ENCODE measurements around the gene CP. TPM values are rescaled to one million over a fixed set of nuclear protein-coding genes. Genes with fewer than 3 reads are reported as not detected.
A peak's percentile ranks its signal among the peaks of the same experiment; 100 is the strongest.

CP gene
- total and polyA plus RNA-seq, 9 of the 15 experiments (the other 6 are each of a cell fraction or from before 2014, with no cell fraction given): 0.30 to 0.75 TPM; not detected in 7

DNA sequence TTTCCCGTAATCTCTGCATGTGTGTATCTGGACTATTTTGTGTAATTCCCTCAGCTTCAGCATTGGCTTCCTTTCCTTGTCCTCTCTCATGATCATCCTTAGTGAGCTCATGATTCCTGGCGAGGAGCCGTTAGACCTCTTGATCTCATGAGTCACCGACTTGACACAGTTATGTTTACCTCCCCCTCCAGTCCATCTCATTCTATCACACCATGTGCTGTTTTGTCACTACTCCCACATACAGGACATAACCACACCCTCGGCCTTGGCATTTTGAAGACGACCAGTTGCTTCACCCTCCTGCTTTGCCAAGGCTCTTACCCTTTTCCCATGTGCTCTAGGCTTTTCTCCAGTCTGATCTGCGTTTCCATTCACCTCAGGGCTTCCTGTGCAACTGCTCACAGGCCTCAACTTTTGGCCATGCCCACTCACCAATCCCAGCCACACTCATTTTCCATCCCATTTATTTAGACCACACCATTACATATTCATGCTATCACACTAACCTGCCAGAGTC, 41.5 kb downstream of the CP start (continued):
- TF ChIP-seq, protein P1, sequence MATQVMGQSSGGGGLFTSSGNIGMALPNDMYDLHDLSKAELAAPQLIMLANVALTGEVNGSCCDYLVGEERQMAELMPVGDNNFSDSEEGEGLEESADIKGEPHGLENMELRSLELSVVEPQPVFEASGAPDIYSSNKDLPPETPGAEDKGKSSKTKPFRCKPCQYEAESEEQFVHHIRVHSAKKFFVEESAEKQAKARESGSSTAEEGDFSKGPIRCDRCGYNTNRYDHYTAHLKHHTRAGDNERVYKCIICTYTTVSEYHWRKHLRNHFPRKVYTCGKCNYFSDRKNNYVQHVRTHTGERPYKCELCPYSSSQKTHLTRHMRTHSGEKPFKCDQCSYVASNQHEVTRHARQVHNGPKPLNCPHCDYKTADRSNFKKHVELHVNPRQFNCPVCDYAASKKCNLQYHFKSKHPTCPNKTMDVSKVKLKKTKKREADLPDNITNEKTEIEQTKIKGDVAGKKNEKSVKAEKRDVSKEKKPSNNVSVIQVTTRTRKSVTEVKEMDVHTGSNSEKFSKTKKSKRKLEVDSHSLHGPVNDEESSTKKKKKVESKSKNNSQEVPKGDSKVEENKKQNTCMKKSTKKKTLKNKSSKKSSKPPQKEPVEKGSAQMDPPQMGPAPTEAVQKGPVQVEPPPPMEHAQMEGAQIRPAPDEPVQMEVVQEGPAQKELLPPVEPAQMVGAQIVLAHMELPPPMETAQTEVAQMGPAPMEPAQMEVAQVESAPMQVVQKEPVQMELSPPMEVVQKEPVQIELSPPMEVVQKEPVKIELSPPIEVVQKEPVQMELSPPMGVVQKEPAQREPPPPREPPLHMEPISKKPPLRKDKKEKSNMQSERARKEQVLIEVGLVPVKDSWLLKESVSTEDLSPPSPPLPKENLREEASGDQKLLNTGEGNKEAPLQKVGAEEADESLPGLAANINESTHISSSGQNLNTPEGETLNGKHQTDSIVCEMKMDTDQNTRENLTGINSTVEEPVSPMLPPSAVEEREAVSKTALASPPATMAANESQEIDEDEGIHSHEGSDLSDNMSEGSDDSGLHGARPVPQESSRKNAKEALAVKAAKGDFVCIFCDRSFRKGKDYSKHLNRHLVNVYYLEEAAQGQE (IDR thresholded peaks at IDR 0.05; ENCODE audit: borderline replicate concordance): no peak
- TF ChIP-seq, protein P1 (CRISPR knock-in tag; IDR thresholded peaks at IDR 0.05; ENCODE audit: low read depth): no peak
- TF ChIP-seq, protein P2, sequence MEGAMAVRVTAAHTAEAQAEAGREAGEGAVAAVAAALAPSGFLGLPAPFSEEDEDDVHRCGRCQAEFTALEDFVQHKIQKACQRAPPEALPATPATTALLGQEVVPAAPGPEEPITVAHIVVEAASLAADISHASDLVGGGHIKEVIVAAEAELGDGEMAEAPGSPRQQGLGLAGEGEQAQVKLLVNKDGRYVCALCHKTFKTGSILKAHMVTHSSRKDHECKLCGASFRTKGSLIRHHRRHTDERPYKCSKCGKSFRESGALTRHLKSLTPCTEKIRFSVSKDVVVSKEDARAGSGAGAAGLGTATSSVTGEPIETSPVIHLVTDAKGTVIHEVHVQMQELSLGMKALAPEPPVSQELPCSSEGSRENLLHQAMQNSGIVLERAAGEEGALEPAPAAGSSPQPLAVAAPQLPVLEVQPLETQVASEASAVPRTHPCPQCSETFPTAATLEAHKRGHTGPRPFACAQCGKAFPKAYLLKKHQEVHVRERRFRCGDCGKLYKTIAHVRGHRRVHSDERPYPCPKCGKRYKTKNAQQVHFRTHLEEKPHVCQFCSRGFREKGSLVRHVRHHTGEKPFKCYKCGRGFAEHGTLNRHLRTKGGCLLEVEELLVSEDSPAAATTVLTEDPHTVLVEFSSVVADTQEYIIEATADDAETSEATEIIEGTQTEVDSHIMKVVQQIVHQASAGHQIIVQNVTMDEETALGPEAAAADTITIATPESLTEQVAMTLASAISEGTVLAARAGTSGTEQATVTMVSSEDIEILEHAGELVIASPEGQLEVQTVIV (CRISPR knock-in tag; IDR thresholded peaks at IDR 0.05; ENCODE audit: borderline replicate concordance): no peak
- no peak for TF ChIP-seq MTF1 (CRISPR knock-in tag; IDR thresholded peaks at IDR 0.05; ENCODE audit: borderline replicate concordance)
- TF ChIP-seq, protein P3, sequence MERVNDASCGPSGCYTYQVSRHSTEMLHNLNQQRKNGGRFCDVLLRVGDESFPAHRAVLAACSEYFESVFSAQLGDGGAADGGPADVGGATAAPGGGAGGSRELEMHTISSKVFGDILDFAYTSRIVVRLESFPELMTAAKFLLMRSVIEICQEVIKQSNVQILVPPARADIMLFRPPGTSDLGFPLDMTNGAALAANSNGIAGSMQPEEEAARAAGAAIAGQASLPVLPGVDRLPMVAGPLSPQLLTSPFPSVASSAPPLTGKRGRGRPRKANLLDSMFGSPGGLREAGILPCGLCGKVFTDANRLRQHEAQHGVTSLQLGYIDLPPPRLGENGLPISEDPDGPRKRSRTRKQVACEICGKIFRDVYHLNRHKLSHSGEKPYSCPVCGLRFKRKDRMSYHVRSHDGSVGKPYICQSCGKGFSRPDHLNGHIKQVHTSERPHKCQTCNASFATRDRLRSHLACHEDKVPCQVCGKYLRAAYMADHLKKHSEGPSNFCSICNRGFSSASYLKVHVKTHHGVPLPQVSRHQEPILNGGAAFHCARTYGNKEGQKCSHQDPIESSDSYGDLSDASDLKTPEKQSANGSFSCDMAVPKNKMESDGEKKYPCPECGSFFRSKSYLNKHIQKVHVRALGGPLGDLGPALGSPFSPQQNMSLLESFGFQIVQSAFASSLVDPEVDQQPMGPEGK (CRISPR knock-in tag; IDR thresholded peaks at IDR 0.05; ENCODE audit: borderline replicate concordance): no peak
- peak; percentile 86 for TF ChIP-seq MYBL2 (IDR thresholded peaks at IDR 0.05; ENCODE audit: low read depth)
- TF ChIP-seq MYBL2 (CRISPR knock-in tag; IDR thresholded peaks at IDR 0.05; ENCODE audit: borderline replicate concordance): no peak
- no peak for TF ChIP-seq SIN3B (IDR thresholded peaks at IDR 0.05; ENCODE audit: low read depth)
- TF ChIP-seq SUPT5H (IDR thresholded peaks at IDR 0.05): no peak
- peak; percentile 63 for TF ChIP-seq FOS (IDR thresholded peaks at IDR 0.05; ENCODE audit: extremely low read depth, insufficient read length)
- no peak for TF ChIP-seq STAT5B (CRISPR knock-in tag; IDR thresholded peaks at IDR 0.05)
- TF ChIP-seq PCBP1 (IDR thresholded peaks at IDR 0.05; ENCODE audit: low read depth, low read length, poor library complexity, severe bottlenecking): no peak
- TF ChIP-seq, protein P4, sequence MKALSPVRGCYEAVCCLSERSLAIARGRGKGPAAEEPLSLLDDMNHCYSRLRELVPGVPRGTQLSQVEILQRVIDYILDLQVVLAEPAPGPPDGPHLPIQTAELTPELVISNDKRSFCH (CRISPR knock-in tag; IDR thresholded peaks at IDR 0.05): no peak
- TF ChIP-seq, protein P4 (tag; IDR thresholded peaks at IDR 0.05): peak; percentile 72; the same call in 1 of the 2 replicates
- TF ChIP-seq SAFB2 (IDR thresholded peaks at IDR 0.05; ENCODE audit: borderline replicate concordance, low read depth, low read length, severe bottlenecking): no peak
- TF ChIP-seq BRD4 (IDR thresholded peaks at IDR 0.05): no peak
